ENCODE data around the gene RPTOR.
A peak's percentile ranks its signal among the peaks of the same experiment; 100 is the strongest.

Gene RPTOR

GRCh38 chr17:80902963-80903611 lies 358.4 kb downstream of the RPTOR start:
- CTCF ChIA-PET = no interaction called here
- POLR2A ChIA-PET (ENCODE audit: low non-redundant PET) = no interaction called here

GRCh38 chr17:80904036-80904753 lies 359.6 kb downstream of the RPTOR start:
- CTCF ChIA-PET = interaction anchor here (0.7 kb wide), 1 partner anchor 84 kb away, joined by 3 read pairs; no protein-coding TSS in a partner anchor
- no peak for DNase-seq (ENCODE audit: low spot score)
- peak overlapping the region; percentile 12; the same call in 1 of the 2 replicates for H3K27ac ChIP-seq
- POLR2A ChIA-PET (ENCODE audit: low non-redundant PET) = interaction anchor here (0.9 kb wide), 1 partner anchor 26 kb away, joined by 4 read pairs; no protein-coding TSS in a partner anchor
- TF ChIP-seq CTCF (conservative IDR thresholded peaks at IDR 0.05; ENCODE audit: low read depth) = no peak

More at GRCh38 chr17:80902963-80903611, 358.4 kb downstream of the RPTOR start:
- peak overlapping the region; percentile 12; the same call in 1 of the 2 replicates for H3K27ac ChIP-seq
- DNase-seq (ENCODE audit: low spot score) = no peak
- TF ChIP-seq CTCF (conservative IDR thresholded peaks at IDR 0.05; ENCODE audit: low read depth) = no peak

GRCh38 chr17:80905586-80906230 lies 361.1 kb downstream of the RPTOR start:
- no peak for DNase-seq (ENCODE audit: low spot score)
- no peak for TF ChIP-seq CTCF (conservative IDR thresholded peaks at IDR 0.05; ENCODE audit: low read depth)
- ChIA-PET POLR2A (ENCODE audit: low non-redundant PET) (interaction anchor here (0.7 kb wide), 1 partner anchor 10 kb away, joined by 5 read pairs; no protein-coding TSS in a partner anchor), CTCF (no interaction called here)
- H3K27ac ChIP-seq = no peak overlapping the region

GRCh38 chr17:80906364-80907259 lies 362.0 kb downstream of the RPTOR start:
- ChIA-PET POLR2A (ENCODE audit: low non-redundant PET) (no interaction called here), CTCF (no interaction called here)
- TF ChIP-seq CTCF (conservative IDR thresholded peaks at IDR 0.05; ENCODE audit: low read depth) = no peak
- no peak for DNase-seq (ENCODE audit: low spot score)
- H3K27ac ChIP-seq = peak overlapping the region; percentile 3; the same call in 1 of the 2 replicates

- CTCF ChIA-PET = no interaction called here
- POLR2A ChIA-PET (ENCODE audit: low non-redundant PET) = no interaction called here
- no peak for TF ChIP-seq CTCF (conservative IDR thresholded peaks at IDR 0.05; ENCODE audit: low read depth)
- H3K27ac ChIP-seq = peak overlapping the region; percentile 3; the same call in 1 of the 2 replicates
- no peak for DNase-seq (ENCODE audit: low spot score)
Observed at GRCh38 chr17:80907281-80907680, 362.6 kb downstream of the RPTOR start.

GRCh38 chr17:80908211-80908610 lies 363.6 kb downstream of the RPTOR start:
- H3K27ac ChIP-seq = no peak overlapping the region
- ChIA-PET CTCF (no interaction called here), POLR2A (ENCODE audit: low non-redundant PET) (no interaction called here)
- no peak for DNase-seq (ENCODE audit: low spot score)
- TF ChIP-seq CTCF (conservative IDR thresholded peaks at IDR 0.05; ENCODE audit: low read depth) = no peak

Measured in RWPE1 (cell line).